Nephron progenitor cell (in vitro differentiated cells): ENCODE results near the gene SNED1.

Experiments used
- DNase-seq: peaks from one replicate; pipeline ENCODE4 v3.0.0; 2021
- H3K27ac Mint-ChIP-seq: 2 replicates; pipeline ENCODE4 v1.8.0; 2021; ENCODE audit warnings: mild to moderate bottlenecking, moderate library complexity, mixed read lengths
- H3K27me3 Mint-ChIP-seq: 2 replicates; pipeline ENCODE4 v1.8.0; 2021; ENCODE audit warnings: mild to moderate bottlenecking, low read depth, mixed read lengths; ENCODE audit not compliant: poor library complexity
- H3K36me3 Mint-ChIP-seq: 2 replicates; pipeline ENCODE4 v1.8.0; 2021; ENCODE audit warnings: low read depth, mixed read lengths
- H3K4me1 Mint-ChIP-seq: 2 replicates; pipeline ENCODE4 v1.8.0; 2021; ENCODE audit warnings: mixed read lengths
- H3K4me3 Mint-ChIP-seq: 2 replicates; pipeline ENCODE4 v1.8.0; 2021; ENCODE audit warnings: mild to moderate bottlenecking, moderate library complexity, mixed read lengths
- H3K9me3 Mint-ChIP-seq: 2 replicates; pipeline ENCODE4 v1.8.0; 2021; ENCODE audit warnings: mild to moderate bottlenecking, moderate library complexity, mixed read lengths
- CTCF ChIP-seq: fragments of 200-600 bp; sonication (generic); IDR thresholded peaks from 2 replicates; pipeline ENCODE4 v1.5.0; 2021; ENCODE audit warnings: antibody characterized with exemption

Gene SNED1

GRCh38 chr2:241035818-241036396, 37.5 kb downstream of the SNED1 start:
- DNase-seq, result no peak
- Mint-ChIP-seq H3K27ac (no peak overlapping the region), H3K4me3 (no peak overlapping the region), H3K4me1 (peaks cover 10% of the 10 kb centered on the region), H3K27me3 (peaks cover 93% of the 10 kb centered on the region), H3K9me3 (no peaks in the 10 kb centered on the region), H3K36me3 (no peaks in the 10 kb centered on the region)
- no peak for TF ChIP-seq CTCF

- Mint-ChIP-seq H3K27me3 (peaks cover 93% of the 10 kb centered on the region), H3K9me3 (no peaks in the 10 kb centered on the region), H3K4me3 (peak overlapping the region; percentile 30), H3K36me3 (no peaks in the 10 kb centered on the region), H3K27ac (no peak overlapping the region), H3K4me1 (peaks cover 10% of the 10 kb centered on the region)
- no peak for TF ChIP-seq CTCF
- peak; percentile 74 for DNase-seq
Measured at GRCh38 chr2:241036397-241036963, 38.1 kb downstream of the SNED1 start.

GRCh38 chr2:241036964-241037421, 38.6 kb downstream of the SNED1 start:
- no peak for TF ChIP-seq CTCF
- no peak for DNase-seq
- H3K4me1 Mint-ChIP-seq, result peaks cover 10% of the 10 kb centered on the region
- H3K27ac Mint-ChIP-seq, result no peak overlapping the region
- H3K36me3 Mint-ChIP-seq, result no peaks in the 10 kb centered on the region
- H3K27me3 Mint-ChIP-seq, result peaks cover 93% of the 10 kb centered on the region
- H3K4me3 Mint-ChIP-seq, result no peak overlapping the region
- no peaks in the 10 kb centered on the region for H3K9me3 Mint-ChIP-seq

- no peaks in the 10 kb centered on the region for H3K36me3 Mint-ChIP-seq
- peaks cover 10% of the 10 kb centered on the region for H3K4me1 Mint-ChIP-seq
- TF ChIP-seq CTCF, result no peak
- no peak overlapping the region for H3K27ac Mint-ChIP-seq
- DNase-seq, result no peak
- peaks cover 96% of the 10 kb centered on the region for H3K27me3 Mint-ChIP-seq
- no peaks in the 10 kb centered on the region for H3K9me3 Mint-ChIP-seq
- no peak overlapping the region for H3K4me3 Mint-ChIP-seq
Measured at GRCh38 chr2:241037498-241037897, 39.1 kb downstream of the SNED1 start.

- no peaks in the 10 kb centered on the region for H3K9me3 Mint-ChIP-seq
- peaks cover 10% of the 10 kb centered on the region for H3K4me1 Mint-ChIP-seq
- H3K4me3 Mint-ChIP-seq, result no peak overlapping the region
- no peaks in the 10 kb centered on the region for H3K36me3 Mint-ChIP-seq
- no peak overlapping the region for H3K27ac Mint-ChIP-seq
- H3K27me3 Mint-ChIP-seq, result peaks cover 96% of the 10 kb centered on the region
- DNase-seq, result no peak
- no peak for TF ChIP-seq CTCF
Measured at GRCh38 chr2:241038374-241039180, 40.2 kb downstream of the SNED1 start.
